Endothelial cell of umbilical vein (primary cell): ENCODE measurements around the gene LMTK2. TPM values are rescaled to one million over a fixed set of nuclear protein-coding genes. Genes with fewer than 3 reads are reported as not detected.

ENCODE experiments used
- BruUV-seq: library from RNA; stranded (reverse); fragments of 400-500 nt; replicated peaks from 2 replicates; lab custom pipeline; 2021; lab: Mats Ljungman, UMichigan
- CTCF ChIA-PET: fragments of 300-600, 350-600 bp; sonication (Branson Sonifier 250); formaldehyde crosslinking; loops from one replicate; lab custom pipeline; 2021; ENCODE audit warnings: antibody characterized with exemption, inconsistent platforms; lab: Charles Lee
- POLR2A ChIA-PET: fragments of 300-600, 350-600 bp; sonication (Branson Sonifier 250); formaldehyde crosslinking; loops from one replicate; lab custom pipeline; 2021; ENCODE audit warnings: antibody characterized with exemption, inconsistent platforms; lab: Charles Lee
- DNase-seq: peaks from one replicate; pipeline ENCODE4 v3.0.0-alpha.2; 2011; ENCODE audit warnings: low read depth, low spot score
- FAIRE-seq: peaks from 2 replicates; lab custom pipeline; 2011; peaks lifted over from hg19 to GRCh38; lab: Jason Lieb, UNC
- H2AFZ ChIP-seq: 2 replicates; pipeline ENCODE4 v1.6.0; 2012; ENCODE audit warnings: low read depth, low read length, control low read depth, inconsistent platforms
- H3K27ac ChIP-seq: 2 replicates; pipeline ENCODE4 v1.5.1; 2011; ENCODE audit warnings: low read depth, mild to moderate bottlenecking, control low read depth, low read length, moderate library complexity; ENCODE audit not compliant: insufficient read depth
- H3K27me3 ChIP-seq, 2 experiments: 2 replicates each; pipeline versions ENCODE4 v1.6.0 to v1.6.1; 2011; ENCODE audit warnings: low read length in 2 of 2, mixed read lengths in 1 of 2; ENCODE audit not compliant: control insufficient read depth in 2 of 2, insufficient read depth in 2 of 2
- H3K36me3 ChIP-seq, 2 experiments: 2 replicates in 1 of 2; 3 replicates in 1 of 2; pipeline ENCODE4 v1.5.1; 2011; ENCODE audit warnings: low read length in 2 of 2, mild to moderate bottlenecking in 1 of 2, moderate library complexity in 1 of 2; ENCODE audit not compliant: control insufficient read depth in 2 of 2, insufficient read depth in 2 of 2; ENCODE audit errors: extremely low read depth in 1 of 2
- H3K4me1 ChIP-seq: 3 replicates; pipeline ENCODE4 v1.5.1; 2011; ENCODE audit warnings: mild to moderate bottlenecking, low read length; ENCODE audit not compliant: control insufficient read depth, insufficient read depth; ENCODE audit errors: extremely low read depth
- H3K4me2 ChIP-seq: 2 replicates; pipeline ENCODE4 v1.6.1; 2011; ENCODE audit warnings: low read length, control low read depth, mixed read lengths; ENCODE audit not compliant: insufficient read depth
- H3K4me3 ChIP-seq, 3 experiments: fragments of 200-600 bp in 1 of 3; sonication (generic), shearing (Covaris generic) in 1 of 3; replicated peaks in 1 of 3; 2 replicates each; pipeline ENCODE4 v1.5.1; 2011 to 2016; ENCODE audit warnings: control low read depth in 3 of 3, low read length in 3 of 3, mild to moderate bottlenecking in 2 of 3, inconsistent platforms in 1 of 3, low read depth in 1 of 3, moderate library complexity in 1 of 3; ENCODE audit not compliant: insufficient read depth in 1 of 3
- H3K79me2 ChIP-seq: 2 replicates; pipeline ENCODE4 v1.6.0; 2012; ENCODE audit warnings: low read length, inconsistent platforms; ENCODE audit not compliant: control insufficient read depth, insufficient read depth
- H3K9ac ChIP-seq: replicated peaks from 2 replicates; pipeline ENCODE3; 2011; ENCODE audit warnings: low read length, control low read depth; ENCODE audit not compliant: insufficient read depth; ENCODE audit errors: extremely low read depth
- H3K9me1 ChIP-seq: replicated peaks from 3 replicates; pipeline ENCODE4 v1.6.0; 2011; ENCODE audit warnings: mild to moderate bottlenecking, low read length; ENCODE audit not compliant: control insufficient read depth, insufficient read depth; ENCODE audit errors: extremely low read depth
- H3K9me3 ChIP-seq: replicated peaks from 2 replicates; pipeline ENCODE4 v1.5.1; 2012; ENCODE audit warnings: low read length, inconsistent platforms; ENCODE audit not compliant: control insufficient read depth, insufficient read depth
- H4K20me1 ChIP-seq: replicated peaks from 2 replicates; pipeline ENCODE3; 2011; ENCODE audit warnings: mild to moderate bottlenecking, low read length; ENCODE audit not compliant: control insufficient read depth, insufficient read depth; ENCODE audit errors: extremely low read depth
- CTCF ChIP-seq, 2 donors: IDR thresholded peaks; 1 replicate in 1 of 2; 2 replicates in 1 of 2; pipeline ENCODE4 v1.5.1; 2011; ENCODE audit warnings: low read length in 2 of 2, mild to moderate bottlenecking in 2 of 2, moderate library complexity in 2 of 2, control low read depth in 1 of 2, inconsistent platforms in 1 of 2, low read depth in 1 of 2; ENCODE audit not compliant: insufficient read depth in 1 of 2; ENCODE audit errors: extremely low read depth in 1 of 2
- EZH2 ChIP-seq: IDR thresholded peaks from 2 replicates; pipeline ENCODE4 v1.6.1; 2012; ENCODE audit warnings: borderline replicate concordance, low read depth, mild to moderate bottlenecking, moderate library complexity, low read length, inconsistent platforms; ENCODE audit not compliant: severe bottlenecking
- FOS ChIP-seq: IDR thresholded peaks from 2 replicates; pipeline ENCODE4 v1.6.1; 2011; ENCODE audit warnings: mild to moderate bottlenecking, low read length, moderate library complexity, borderline replicate concordance; ENCODE audit not compliant: insufficient read depth
- GATA2 ChIP-seq: IDR thresholded peaks from 2 replicates; pipeline ENCODE4 v1.7.0; 2011; ENCODE audit warnings: low read depth, mild to moderate bottlenecking, moderate library complexity, mixed read lengths, low read length; ENCODE audit not compliant: insufficient read length, insufficient read depth
- JUN ChIP-seq: IDR thresholded peaks from 2 replicates; pipeline ENCODE4 v1.6.1; 2011; ENCODE audit warnings: borderline replicate concordance, low read depth; ENCODE audit not compliant: insufficient read length, insufficient read depth
- MAX ChIP-seq: IDR thresholded peaks from 2 replicates; pipeline ENCODE4 v1.6.1; 2011; ENCODE audit not compliant: insufficient read depth, insufficient read length
- MYC ChIP-seq: IDR thresholded peaks from one replicate; pipeline ENCODE4 v1.6.1; 2011; ENCODE audit warnings: mild to moderate bottlenecking, low read depth, low read length
- POLR2A ChIP-seq: IDR thresholded peaks from 2 replicates; pipeline ENCODE4 v1.6.1; 2012; ENCODE audit warnings: low read depth, mild to moderate bottlenecking, control low read depth, low read length
- POLR2AphosphoS5 ChIP-seq: IDR thresholded peaks from 2 replicates; pipeline ENCODE4 v1.6.1; 2012; ENCODE audit warnings: low read depth, mild to moderate bottlenecking, control low read depth, low read length, moderate library complexity; ENCODE audit not compliant: insufficient read depth
- dilution Hi-C: fragments of 300-500 bp; cut with MboI; formaldehyde crosslinking; loops from one replicate; pipeline ENCODE4 v1.15.0; 2019; ENCODE audit warnings: low sequenced_read_pairs; ENCODE audit not compliant: extremely low pct_ligation_motif_present
- intact Hi-C: fragments of 100-400 bp; cut with micrococcal nuclease; formaldehyde crosslinking; loops from one replicate; pipeline ENCODE4 v1.10.0; 2022
- polyA plus RNA-seq, 4 experiments: library from polyadenylated mRNA; depleted of rRNA in 3 of 4; stranded (reverse) in 3 of 4; unstranded in 1 of 4; fragments of >200 nt; gene quantifications; 2 replicates each; pipeline versions ENCODE4 v1.2.1 to v1.2.3, GENCODE V29; 2011 to 2012; ENCODE audit warnings: missing spikeins in 1 of 4
- total RNA-seq: library from RNA; stranded (reverse); gene quantifications from 2 replicates; pipeline ENCODE4 v1.2.3, GENCODE V29; 2021

The LMTK2 gene
- total and polyA plus RNA-seq, 2 donors (not counting 3 experiments of a cell fraction or from before 2014, with no cell fraction given), result 5.9 to 13.8 TPM

- Histone ChIP-seq H3K27ac (no peak overlapping the region), H4K20me1 (no peaks in the 10 kb centered on the region), H3K27me3 (no peaks in the 10 kb centered on the region), H3K36me3 (no peaks in the 10 kb centered on the region), H3K9ac (no peak overlapping the region), H3K9me1 (no peaks in the 10 kb centered on the region), H3K4me3 (no peak overlapping the region), H3K4me2 (no peak overlapping the region), H3K79me2 (no peaks in the 10 kb centered on the region), H3K9me3 (no peaks in the 10 kb centered on the region), H2AFZ (no peak overlapping the region), H3K4me1 (no peaks in the 10 kb centered on the region)
- FAIRE-seq, result no peak
- POLR2A ChIA-PET, result no interaction called here
- dilution Hi-C loops, result no loop called here
- intact Hi-C loops, result no loop called here
- TF ChIP-seq CTCF (IDR thresholded peaks at IDR 0.05; ENCODE audit: extremely low read depth in 1 of 2, insufficient read depth in 1 of 2, low read depth in 1 of 2, low read length in 2 of 2) (no peak), EZH2 (no peak), POLR2A (no peak), MAX (no peak), MYC (no peak), POLR2AphosphoS5 (no peak), JUN (no peak), GATA2 (no peak), FOS (no peak)
- no peak for DNase-seq
- no TSS peak for BruUV-seq
- CTCF ChIA-PET, result interaction anchor here (1.5 kb wide), 1 partner anchor 37 kb away, joined by 3 read pairs; no protein-coding TSS in a partner anchor
Measured at GRCh38 chr7:98058186-98058585, 48.5 kb upstream of the LMTK2 start.
